ENCODE measurements around the gene WRNIP1.

WRNIP1 gene

GRCh38 chr6:2807342-2808090 is 42.3 kb downstream of the WRNIP1 start:
- DNase-seq (ENCODE audit: low spot score): peak; percentile 77

GRCh38 chr6:2809015-2809414 is 43.8 kb downstream of the WRNIP1 start:
- no peak for DNase-seq (ENCODE audit: low spot score)

- DNase-seq (ENCODE audit: low spot score): no peak
Observed at GRCh38 chr6:2810092-2810671, 45.0 kb downstream of the WRNIP1 start.

GRCh38 chr6:2812695-2813094 is 47.5 kb downstream of the WRNIP1 start:
- no peak for DNase-seq (ENCODE audit: low spot score)

GRCh38 chr6:2816158-2816557 is 51.0 kb downstream of the WRNIP1 start:
- no peak for DNase-seq (ENCODE audit: low spot score)

- DNase-seq (ENCODE audit: low spot score): no peak
Observed at GRCh38 chr6:2817903-2818443, 52.8 kb downstream of the WRNIP1 start.

GRCh38 chr6:2818593-2818992 is 53.4 kb downstream of the WRNIP1 start:
- DNase-seq (ENCODE audit: low spot score): no peak

GRCh38 chr6:2819115-2819514 is 53.9 kb downstream of the WRNIP1 start:
- DNase-seq (ENCODE audit: low spot score): no peak

- DNase-seq (ENCODE audit: low spot score): no peak
Observed at GRCh38 chr6:2819978-2820377, 54.8 kb downstream of the WRNIP1 start.

GRCh38 chr6:2820415-2820814 is 55.2 kb downstream of the WRNIP1 start:
- no peak for DNase-seq (ENCODE audit: low spot score)

GRCh38 chr6:2821554-2821953 is 56.4 kb downstream of the WRNIP1 start:
- DNase-seq (ENCODE audit: low spot score): no peak

- no peak for DNase-seq (ENCODE audit: low spot score)
Observed at GRCh38 chr6:2823104-2823850, 58.1 kb downstream of the WRNIP1 start.

- DNase-seq (ENCODE audit: low spot score): no peak
Observed at GRCh38 chr6:2826131-2826530, 60.9 kb downstream of the WRNIP1 start.

GRCh38 chr6:2827142-2827541 is 61.9 kb downstream of the WRNIP1 start:
- no peak for DNase-seq (ENCODE audit: low spot score)

- DNase-seq (ENCODE audit: low spot score): no peak
Observed at GRCh38 chr6:2828629-2829028, 63.4 kb downstream of the WRNIP1 start.

GRCh38 chr6:2829253-2829652 is 64.1 kb downstream of the WRNIP1 start:
- no peak for DNase-seq (ENCODE audit: low spot score)

- no peak for DNase-seq (ENCODE audit: low spot score)
Observed at GRCh38 chr6:2830183-2830582, 65.0 kb downstream of the WRNIP1 start.

- DNase-seq (ENCODE audit: low spot score): no peak
Observed at GRCh38 chr6:2831392-2831791, 66.2 kb downstream of the WRNIP1 start.

- DNase-seq (ENCODE audit: low spot score): no peak
Observed at GRCh38 chr6:2834262-2834661, 69.1 kb downstream of the WRNIP1 start.

Measured in Ammon's horn (tissue), 1 donor.